ENCODE results near the gene OPCML. TPM values are rescaled to one million over a fixed set of nuclear protein-coding genes. Genes with fewer than 3 reads are reported as not detected.

The OPCML gene
- total RNA-seq, 1 experiment from 2014 or later, result 0.94 TPM

GRCh38 chr11:133011604-133012003 lies 520.7 kb downstream of the OPCML start:
- Histone ChIP-seq H4K20me1 (ENCODE audit: control insufficient read depth, insufficient read depth, insufficient read length) (no peaks in the 10 kb centered on the region), H3K4ac (ENCODE audit: low read depth, low read length) (no peak overlapping the region), H3K27ac (ENCODE audit: insufficient read length, low read depth, low read length) (no peak overlapping the region), H3K18ac (ENCODE audit: insufficient read length, low read depth, low read length) (no peak overlapping the region), H4K8ac (replicated peaks; ENCODE audit: insufficient read length, low read depth, low read length) (no peak overlapping the region), H3K14ac (ENCODE audit: insufficient read depth, low read length) (no peak overlapping the region), H4K5ac (ENCODE audit: insufficient read length, low read depth, low read length) (no peak overlapping the region), H3K4me2 (ENCODE audit: insufficient read depth, insufficient read length, low read length) (no peak overlapping the region), H2BK15ac (ENCODE audit: low read depth, low read length) (no peak overlapping the region), H3K23me2 (ENCODE audit: insufficient read length, low read depth, low read length, poor library complexity, severe bottlenecking) (no peaks in the 10 kb centered on the region), H3T11ph (ENCODE audit: low read length) (no peak overlapping the region), H2BK12ac (ENCODE audit: insufficient read length, low read depth, low read length) (no peak overlapping the region), H2BK20ac (ENCODE audit: low read depth, low read length, poor library complexity, severe bottlenecking) (no peak overlapping the region), H4K91ac (ENCODE audit: insufficient read length, low read depth, low read length) (no peak overlapping the region), H3K27me3 (ENCODE audit: insufficient read depth, low read length) (no peaks in the 10 kb centered on the region), H3K9me3 (ENCODE audit: control insufficient read depth, low read depth, low read length) (peaks cover under 1% of the 10 kb centered on the region), H3K79me2 (ENCODE audit: insufficient read depth, low read length) (no peaks in the 10 kb centered on the region), H2BK5ac (ENCODE audit: insufficient read length, low read length) (no peak overlapping the region), H3K9ac (ENCODE audit: extremely low read depth, insufficient read length, low read length) (no peak overlapping the region), H3K4me1 (ENCODE audit: insufficient read depth, low read length) (peaks cover 3% of the 10 kb centered on the region; the same call in 1 of the 2 replicates), H3K23ac (ENCODE audit: insufficient read length, low read depth, low read length) (no peak overlapping the region), H3K56ac (ENCODE audit: insufficient read length, low read depth, low read length) (no peak overlapping the region), H2BK120ac (ENCODE audit: low read depth, low read length, poor library complexity, severe bottlenecking) (no peak overlapping the region), H2AK5ac (ENCODE audit: insufficient read length, low read length) (no peak overlapping the region), H2AFZ (ENCODE audit: low read length) (no peak overlapping the region), H3K79me1 (ENCODE audit: insufficient read depth, low read depth, low read length, poor library complexity, severe bottlenecking) (no peaks in the 10 kb centered on the region)
- no CpG with 5 or more reads among the region's 2 CpGs for WGBS (ENCODE audit: extremely low coverage, insufficient read length, low lambda C conversion rate)
- Mint-ChIP-seq H3K4me3 (no peak overlapping the region), H3K9me3 (peaks cover 0 to under 1% of the 10 kb centered on the region in 2 experiments; a peak in 2 of 5 replicates), H3K27me3 (ENCODE audit: low read depth) (peaks cover 15% of the 10 kb centered on the region), H3K27ac (no peak overlapping the region), H3K36me3 (ENCODE audit: insufficient read depth in 1 of 3, low read depth in 3 of 3) (no peaks in the 10 kb centered on the region), H3K4me1 (peaks cover 14 to 15% of the 10 kb centered on the region in 2 experiments)
- TF ChIP-seq CTCF (conservative IDR thresholded peaks at IDR 0.05), result no peak
- DNase-seq, result no peak

All from H9 (cell line).